ENCODE measurements around the gene FAM120A. TPM values are rescaled to one million over a fixed set of nuclear protein-coding genes. Genes with fewer than 3 reads are reported as not detected.

Gene FAM120A
- total and polyA plus RNA-seq, 12 donors = 42.6 to 147 (median 96.4) TPM

DNA sequence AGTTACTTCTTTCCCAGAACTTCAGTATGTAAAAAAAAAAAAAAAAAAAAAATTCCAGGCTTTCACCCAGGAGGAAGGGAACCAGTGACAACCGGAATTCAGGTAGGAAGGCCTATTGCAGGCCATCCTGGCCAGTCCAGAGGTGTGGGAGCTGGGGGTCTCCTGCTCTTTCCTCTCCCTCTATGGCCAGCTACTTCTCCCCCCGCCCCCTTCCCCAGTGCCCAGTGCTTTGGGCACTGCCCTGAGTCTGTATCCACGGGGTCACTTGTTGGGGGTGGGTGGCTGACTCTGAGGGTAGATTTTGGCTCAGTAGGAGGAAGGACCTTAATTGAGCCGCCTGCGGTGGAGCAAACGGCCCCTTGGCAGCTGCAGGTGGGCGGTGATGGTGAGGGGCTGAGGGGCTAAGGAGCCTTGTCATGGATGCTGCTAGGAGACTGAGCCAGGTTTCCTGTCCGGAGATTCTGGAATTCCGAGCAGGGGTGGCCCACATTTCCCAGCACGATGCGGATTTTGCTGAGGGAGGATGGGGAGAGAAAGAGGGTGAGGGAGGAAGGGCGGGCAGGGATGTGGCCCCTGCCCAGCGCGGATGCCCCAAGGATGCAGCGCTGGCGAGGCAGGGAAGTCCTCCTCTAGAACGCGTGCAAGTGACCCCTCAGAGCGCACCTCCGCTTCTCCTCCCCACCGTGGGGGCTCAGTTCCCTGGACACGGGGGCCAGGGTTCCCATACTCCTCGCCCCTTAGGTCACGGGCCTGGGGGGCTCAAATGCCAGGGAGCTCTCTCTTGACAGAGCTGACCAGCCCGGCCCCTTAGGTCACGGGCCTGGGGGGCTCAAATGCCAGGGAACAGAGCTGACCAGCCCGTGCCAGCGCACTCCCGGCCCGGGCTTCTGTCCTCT, 123.7 kb downstream of the FAM120A start:
- peaks cover 10 to 22% of the 10 kb centered on the region in 2 donors for H3K4me1 ChIP-seq (replicated peaks in 1 of 2)
- H3K27ac ChIP-seq = peak overlapping the region; percentile 53 to 93 (median 86)
- TF ChIP-seq CTCF (IDR thresholded peaks at IDR 0.05) (no peak), POLR2A (IDR thresholded peaks at IDR 0.05) (no peak)
- 21 to 48% (median 28%) methylated on average over 9 to 30 of the region's 30 CpGs for WGBS, 4 donors
- intact Hi-C loops (cut with DNase I) = no loop called here
- no peaks in the 10 kb centered on the region for H3K9me3 ChIP-seq (replicated peaks in 1 of 3)
- no peaks in the 10 kb centered on the region for H3K27me3 ChIP-seq
- H3K4me3 ChIP-seq = peak overlapping the region; percentile 45 to 90 (median 73)
- H3K36me3 ChIP-seq (replicated peaks in 1 of 2) = no peaks in the 10 kb centered on the region
- peak in 2 of 7 donors; percentile 20 to 24 for DNase-seq

- TF ChIP-seq CTCF (IDR thresholded peaks at IDR 0.05) (no peak), POLR2A (IDR thresholded peaks at IDR 0.05) (peak in 1 of 2 donors; percentile 13)
- intact Hi-C loops (cut with DNase I) = no loop called here
- peaks cover 10 to 22% of the 10 kb centered on the region in 2 donors for H3K4me1 ChIP-seq (replicated peaks in 1 of 2)
- H3K27me3 ChIP-seq = no peaks in the 10 kb centered on the region
- peak overlapping the region; percentile 53 to 93 (median 86) for H3K27ac ChIP-seq
- H3K36me3 ChIP-seq (replicated peaks in 1 of 2) = no peaks in the 10 kb centered on the region
- H3K4me3 ChIP-seq = peak overlapping the region; percentile 45 to 90 (median 73)
- H3K9me3 ChIP-seq (replicated peaks in 1 of 3) = no peaks in the 10 kb centered on the region
- peak; percentile 49 to 73 (median 56) for DNase-seq
- WGBS, 4 donors = 0 to 3% (median 1%) methylated on average over 17 to 26 of the region's 26 CpGs
Observed at GRCh38 chr9:93575796-93576257, 124.3 kb downstream of the FAM120A start.

GRCh38 chr9:93576258-93577077, 125.0 kb downstream of the FAM120A start, which contains the start of gene PHF2:
TSS of gene PHF2 (plus strand) at chr9:93576584. CDS start at chr9:93576774, 190 bp downstream.
- WGBS, 4 donors = 0% methylated on average over 47 to 139 of the region's 140 CpGs; no CpG with 5 or more reads in 1 of the 4 donors

More at GRCh38 chr9:93576258-93577077, 125.0 kb downstream of the FAM120A start, which contains the start of gene PHF2:
- intact Hi-C loops (cut with DNase I) = no loop called here
- Histone ChIP-seq H3K9me3 (replicated peaks in 1 of 3) (no peaks in the 10 kb centered on the region), H3K27ac (peak within 1 kb of the TSS; percentile 53 to 93 (median 86)), H3K36me3 (replicated peaks in 1 of 2) (no peaks in the 10 kb centered on the region), H3K4me3 (peak within 1 kb of the TSS; percentile 45 to 90 (median 73)), H3K27me3 (no peaks in the 10 kb centered on the region), H3K4me1 (replicated peaks in 1 of 2) (peaks cover 10 to 22% of the 10 kb centered on the region in 2 donors)
- TF ChIP-seq POLR2A (IDR thresholded peaks at IDR 0.05) (peak; percentile 30 to 64), CTCF (IDR thresholded peaks at IDR 0.05) (no peak)
- peak in 3 of 7 donors; percentile 21 to 39 (median 31) for DNase-seq

Data from adrenal gland (tissue), 12 donors.